ENCODE data around the gene MCRIP1.

MCRIP1 gene

GRCh38 chr17:81833160-81833920 lies at the start of gene MCRIP1:
TSS of gene MCRIP1 (minus strand) at chr17:81833291. CDS start at chr17:81824506, 8,785 bp downstream.
- peak; percentile 76 to 94 for DNase-seq (ENCODE audit: extremely low read depth in 1 of 2, low read depth in 1 of 2)

- no peak for DNase-seq (ENCODE audit: extremely low read depth in 1 of 2, low read depth in 1 of 2)
These were observed 46.0 kb upstream of the MCRIP1 start for GRCh38 chr17:81879121-81879520.

- no peak for DNase-seq (ENCODE audit: extremely low read depth in 1 of 2, low read depth in 1 of 2)
These were observed 45.2 kb upstream of the MCRIP1 start for GRCh38 chr17:81878294-81878693.

- no peak for DNase-seq (ENCODE audit: extremely low read depth in 1 of 2, low read depth in 1 of 2)
These were observed 44.5 kb upstream of the MCRIP1 start for GRCh38 chr17:81877569-81877968.

- DNase-seq (ENCODE audit: extremely low read depth in 1 of 2, low read depth in 1 of 2), result peak; percentile 92 to 96
These were observed 38.5 kb upstream of the MCRIP1 start for GRCh38 chr17:81871387-81872230.

- no peak for DNase-seq (ENCODE audit: extremely low read depth in 1 of 2, low read depth in 1 of 2)
These were observed 37.9 kb upstream of the MCRIP1 start, which contains the start of gene ARHGDIA for GRCh38 chr17:81870981-81871386. TSS of gene ARHGDIA (minus strand) at chr17:81871337. CDS start at chr17:81869930, 1,407 bp downstream.

GRCh38 chr17:81870131-81870980 lies 37.3 kb upstream of the MCRIP1 start:
- no peak for DNase-seq (ENCODE audit: extremely low read depth in 1 of 2, low read depth in 1 of 2)

- no peak for DNase-seq (ENCODE audit: extremely low read depth in 1 of 2, low read depth in 1 of 2)
These were observed 36.4 kb upstream of the MCRIP1 start for GRCh38 chr17:81869221-81870130.

- no peak for DNase-seq (ENCODE audit: extremely low read depth in 1 of 2, low read depth in 1 of 2)
These were observed 35.7 kb upstream of the MCRIP1 start for GRCh38 chr17:81868674-81869220.

GRCh38 chr17:81867991-81868673 lies 35.0 kb upstream of the MCRIP1 start:
- no peak for DNase-seq (ENCODE audit: extremely low read depth in 1 of 2, low read depth in 1 of 2)

GRCh38 chr17:81867170-81867990 lies 34.3 kb upstream of the MCRIP1 start:
- no peak for DNase-seq (ENCODE audit: extremely low read depth in 1 of 2, low read depth in 1 of 2)

- DNase-seq (ENCODE audit: extremely low read depth in 1 of 2, low read depth in 1 of 2), result no peak
These were observed 33.5 kb upstream of the MCRIP1 start for GRCh38 chr17:81866440-81867169.

GRCh38 chr17:81865733-81866439 lies 32.8 kb upstream of the MCRIP1 start:
- no peak for DNase-seq (ENCODE audit: extremely low read depth in 1 of 2, low read depth in 1 of 2)

- DNase-seq (ENCODE audit: extremely low read depth in 1 of 2, low read depth in 1 of 2), result no peak
These were observed 32.3 kb upstream of the MCRIP1 start for GRCh38 chr17:81865358-81865732.

GRCh38 chr17:81863833-81864768 lies 31.0 kb upstream of the MCRIP1 start:
- no peak for DNase-seq (ENCODE audit: extremely low read depth in 1 of 2, low read depth in 1 of 2)

GRCh38 chr17:81863123-81863675 lies 30.1 kb upstream of the MCRIP1 start:
- no peak for DNase-seq (ENCODE audit: extremely low read depth in 1 of 2, low read depth in 1 of 2)
